Measurements from ENCODE around the gene FASN.

Gene FASN

GRCh38 chr17:82082456-82082855 lies 15.6 kb downstream of the FASN start:
- TF ChIP-seq EZH2phosphoT487 (conservative IDR thresholded peaks at IDR 0.05; ENCODE audit: low read length) (no peak), CTCF (IDR thresholded peaks at IDR 0.05; ENCODE audit: insufficient read depth, low read length, poor library complexity, severe bottlenecking) (no peak)
- Histone ChIP-seq H2AFZ (ENCODE audit: low read depth, low read length, severe bottlenecking) (no peak overlapping the region), H3K27me3 (ENCODE audit: low read length) (no peaks in the 10 kb centered on the region), H3K9me2 (replicated peaks; ENCODE audit: insufficient read depth, low read length) (no peaks in the 10 kb centered on the region), H3K27ac (ENCODE audit: low read depth, low read length) (no peak overlapping the region), H4K20me1 (ENCODE audit: low read depth, low read length) (no peaks in the 10 kb centered on the region), H3K4me3 (ENCODE audit: insufficient read depth, low read length, poor library complexity, severe bottlenecking) (no peak overlapping the region), H3F3A (ENCODE audit: insufficient read depth) (no peaks in the 10 kb centered on the region), H3K36me3 (ENCODE audit: low read length) (no peaks in the 10 kb centered on the region), H3K4me2 (ENCODE audit: low read depth, low read length, poor library complexity, severe bottlenecking) (no peak overlapping the region), H3K9ac (ENCODE audit: low read length) (no peak overlapping the region), H3K9me3 (ENCODE audit: insufficient read depth, low read length) (no peaks in the 10 kb centered on the region), H3K79me2 (ENCODE audit: insufficient read depth, low read length) (no peaks in the 10 kb centered on the region)

GRCh38 chr17:82081966-82082365 lies 16.1 kb downstream of the FASN start:
- Histone ChIP-seq H3K27me3 (ENCODE audit: low read length) (no peaks in the 10 kb centered on the region), H3K9me3 (ENCODE audit: insufficient read depth, low read length) (no peaks in the 10 kb centered on the region), H4K20me1 (ENCODE audit: low read depth, low read length) (no peaks in the 10 kb centered on the region), H2AFZ (ENCODE audit: low read depth, low read length, severe bottlenecking) (no peak overlapping the region), H3F3A (ENCODE audit: insufficient read depth) (peaks cover 1% of the 10 kb centered on the region; the same call in 1 of the 2 replicates), H3K4me2 (ENCODE audit: low read depth, low read length, poor library complexity, severe bottlenecking) (no peak overlapping the region), H3K9me2 (replicated peaks; ENCODE audit: insufficient read depth, low read length) (no peaks in the 10 kb centered on the region), H3K9ac (ENCODE audit: low read length) (no peak overlapping the region), H3K79me2 (ENCODE audit: insufficient read depth, low read length) (no peaks in the 10 kb centered on the region), H3K4me3 (ENCODE audit: insufficient read depth, low read length, poor library complexity, severe bottlenecking) (no peak overlapping the region), H3K27ac (ENCODE audit: low read depth, low read length) (no peak overlapping the region), H3K36me3 (ENCODE audit: low read length) (no peaks in the 10 kb centered on the region)
- TF ChIP-seq CTCF (IDR thresholded peaks at IDR 0.05; ENCODE audit: insufficient read depth, low read length, poor library complexity, severe bottlenecking) (no peak), EZH2phosphoT487 (conservative IDR thresholded peaks at IDR 0.05; ENCODE audit: low read length) (no peak)

GRCh38 chr17:82081546-82081945 lies 16.5 kb downstream of the FASN start:
- no peaks in the 10 kb centered on the region for H3K27me3 ChIP-seq (ENCODE audit: low read length)
- TF ChIP-seq EZH2phosphoT487 (conservative IDR thresholded peaks at IDR 0.05; ENCODE audit: low read length), result no peak
- no peak for TF ChIP-seq CTCF (IDR thresholded peaks at IDR 0.05; ENCODE audit: insufficient read depth, low read length, poor library complexity, severe bottlenecking)
- no peaks in the 10 kb centered on the region for H3K36me3 ChIP-seq (ENCODE audit: low read length)

More at GRCh38 chr17:82081546-82081945, 16.5 kb downstream of the FASN start:
- Histone ChIP-seq H2AFZ (ENCODE audit: low read depth, low read length, severe bottlenecking) (no peak overlapping the region), H3K4me3 (ENCODE audit: insufficient read depth, low read length, poor library complexity, severe bottlenecking) (no peak overlapping the region), H4K20me1 (ENCODE audit: low read depth, low read length) (no peaks in the 10 kb centered on the region), H3K4me2 (ENCODE audit: low read depth, low read length, poor library complexity, severe bottlenecking) (no peak overlapping the region), H3K9me3 (ENCODE audit: insufficient read depth, low read length) (no peaks in the 10 kb centered on the region), H3K9me2 (replicated peaks; ENCODE audit: insufficient read depth, low read length) (no peaks in the 10 kb centered on the region), H3K9ac (ENCODE audit: low read length) (no peak overlapping the region), H3F3A (ENCODE audit: insufficient read depth) (peaks cover 5% of the 10 kb centered on the region; the same call in 1 of the 2 replicates), H3K27ac (ENCODE audit: low read depth, low read length) (no peak overlapping the region), H3K79me2 (ENCODE audit: insufficient read depth, low read length) (no peaks in the 10 kb centered on the region)

Measured in SU-DHL-6 (cell line).